ENCODE results near the gene FN1.
A peak's percentile ranks its signal among the peaks of the same experiment; 100 is the strongest.
"Not testable (repeated sequence)": the region's sequence is repeated elsewhere in the genome, so short reads cannot be mapped to it uniquely, and the experiment has no call there.

Gene FN1

GRCh38 chr2:215422676-215423075, 13.2 kb downstream of the FN1 start:
- DNase-seq (ENCODE audit: low read depth): no peak

GRCh38 chr2:215421859-215422461, 13.9 kb downstream of the FN1 start:
- DNase-seq (ENCODE audit: low read depth): no peak

- no peak for DNase-seq (ENCODE audit: low read depth)
Observed at GRCh38 chr2:215420471-215420935, 15.4 kb downstream of the FN1 start.

- no peak for DNase-seq (ENCODE audit: low read depth)
Observed at GRCh38 chr2:215419769-215420470, 15.9 kb downstream of the FN1 start.

GRCh38 chr2:215419113-215419512, 16.8 kb downstream of the FN1 start:
- no peak for DNase-seq (ENCODE audit: low read depth)

GRCh38 chr2:215418064-215418963, 17.6 kb downstream of the FN1 start:
- no peak for DNase-seq (ENCODE audit: low read depth)

- DNase-seq (ENCODE audit: low read depth): no peak
Observed at GRCh38 chr2:215417400-215417951, 18.4 kb downstream of the FN1 start.

- DNase-seq (ENCODE audit: low read depth): no peak
Observed at GRCh38 chr2:215416656-215417055, 19.2 kb downstream of the FN1 start.

GRCh38 chr2:215415820-215416577, 19.9 kb downstream of the FN1 start:
- DNase-seq (ENCODE audit: low read depth): no peak

GRCh38 chr2:215415218-215415617, 20.6 kb downstream of the FN1 start:
- DNase-seq (ENCODE audit: low read depth): no peak

- DNase-seq (ENCODE audit: low read depth): no peak
Observed at GRCh38 chr2:215414674-215415073, 21.2 kb downstream of the FN1 start.

- no peak for DNase-seq (ENCODE audit: low read depth)
Observed at GRCh38 chr2:215413974-215414373, 21.9 kb downstream of the FN1 start.

GRCh38 chr2:215413484-215413777, 22.4 kb downstream of the FN1 start:
- no peak for DNase-seq (ENCODE audit: low read depth)

GRCh38 chr2:215411941-215412743, 23.7 kb downstream of the FN1 start:
- no peak for DNase-seq (ENCODE audit: low read depth)

- DNase-seq (ENCODE audit: low read depth): peak; percentile 72
Observed at GRCh38 chr2:215410932-215411285, 25.0 kb downstream of the FN1 start.

- not testable (repeated sequence) for DNase-seq (ENCODE audit: low read depth)
Observed at GRCh38 chr2:215410181-215410931, 25.5 kb downstream of the FN1 start.

- DNase-seq (ENCODE audit: low read depth): no peak
Observed at GRCh38 chr2:215409331-215410127, 26.3 kb downstream of the FN1 start.

- DNase-seq (ENCODE audit: low read depth): not testable (repeated sequence)
Observed at GRCh38 chr2:215408441-215408840, 27.4 kb downstream of the FN1 start.

- DNase-seq (ENCODE audit: low read depth): no peak
Observed at GRCh38 chr2:215407590-215408264, 28.1 kb downstream of the FN1 start.
